HEK293T (cell line): ENCODE results near the gene WFDC5.

Experiments used
- CTCF ChIA-PET: fragments of 350-600 bp; formaldehyde crosslinking; extraction: SDS; loops from one replicate; lab custom pipeline; 2021; ENCODE audit warnings: antibody characterized with exemption, inconsistent platforms; lab: Yijun Ruan, JAX
- POLR2A ChIA-PET: fragments of 350-600 bp; formaldehyde crosslinking; extraction: SDS; loops from one replicate; lab custom pipeline; 2020; ENCODE audit warnings: antibody characterized with exemption, inconsistent platforms; lab: Yijun Ruan, JAX
- DNase-seq: peaks from one replicate; pipeline ENCODE4 v3.0.0; 2012; ENCODE audit warnings: mixed read lengths; ENCODE audit errors: extremely low spot score
- ARNT ChIP-seq: fragments of 450-650 bp; IDR thresholded peaks from 2 replicates; pipeline ENCODE4 v1.6.1; 2017; ENCODE audit warnings: mild to moderate bottlenecking
- BHLHE40 ChIP-seq: fragments of 450-650 bp; IDR thresholded peaks from 2 replicates; pipeline ENCODE4 v1.6.1; 2016; ENCODE audit warnings: mild to moderate bottlenecking, moderate library complexity, borderline replicate concordance
- CTBP1 ChIP-seq: fragments of 450-650 bp; IDR thresholded peaks from 2 replicates; pipeline ENCODE4 v1.6.1; 2016; ENCODE audit warnings: borderline replicate concordance
- ELF4 ChIP-seq: fragments of 450-650 bp; IDR thresholded peaks from 2 replicates; pipeline ENCODE4 v1.6.1; 2017; ENCODE audit warnings: antibody characterized with exemption
- FOXA1 ChIP-seq: fragments of 450-650 bp; IDR thresholded peaks from 2 replicates; pipeline ENCODE4 v1.6.1; 2016; ENCODE audit warnings: mild to moderate bottlenecking
- FOXK2 ChIP-seq: fragments of 450-650 bp; IDR thresholded peaks from 2 replicates; pipeline ENCODE4 v1.6.1; 2016; ENCODE audit warnings: mild to moderate bottlenecking
- FOXM1 ChIP-seq: fragments of 450-650 bp; IDR thresholded peaks from 2 replicates; pipeline ENCODE4 v1.6.1; 2017; ENCODE audit warnings: mild to moderate bottlenecking, borderline replicate concordance
- HDGF ChIP-seq: fragments of 450-650 bp; IDR thresholded peaks from 2 replicates; pipeline ENCODE4 v1.6.1; 2017; ENCODE audit warnings: antibody characterized with exemption, borderline replicate concordance
- L3MBTL2 ChIP-seq: fragments of 450-650 bp; conservative IDR thresholded peaks from 2 replicates; pipeline ENCODE4 v1.6.1; 2016; ENCODE audit warnings: mild to moderate bottlenecking
- LEF1 ChIP-seq: fragments of 450-650 bp; IDR thresholded peaks from 2 replicates; pipeline ENCODE4 v1.6.1; 2017; ENCODE audit warnings: mild to moderate bottlenecking, borderline replicate concordance
- NFRKB ChIP-seq: fragments of 450-650 bp; IDR thresholded peaks from 2 replicates; pipeline ENCODE4 v1.6.1; 2016; ENCODE audit warnings: mild to moderate bottlenecking, moderate library complexity
- SP1 ChIP-seq: fragments of 450-650 bp; IDR thresholded peaks from 2 replicates; pipeline ENCODE4 v1.6.1; 2017
- SUZ12 ChIP-seq: fragments of 450-650 bp; IDR thresholded peaks from 2 replicates; pipeline ENCODE4 v1.6.1; 2016; ENCODE audit warnings: mild to moderate bottlenecking
- TARDBP ChIP-seq: fragments of 450-650 bp; IDR thresholded peaks from 2 replicates; pipeline ENCODE4 v1.6.1; 2016
- ZNF384 ChIP-seq: fragments of 450-650 bp; IDR thresholded peaks from 2 replicates; pipeline ENCODE4 v1.6.1; 2016
- TF ChIP-seq, protein P1 (sequence below): fragments of 450-650 bp; IDR thresholded peaks from 2 replicates; pipeline ENCODE4 v1.6.1; 2016

Gene WFDC5

DNA sequence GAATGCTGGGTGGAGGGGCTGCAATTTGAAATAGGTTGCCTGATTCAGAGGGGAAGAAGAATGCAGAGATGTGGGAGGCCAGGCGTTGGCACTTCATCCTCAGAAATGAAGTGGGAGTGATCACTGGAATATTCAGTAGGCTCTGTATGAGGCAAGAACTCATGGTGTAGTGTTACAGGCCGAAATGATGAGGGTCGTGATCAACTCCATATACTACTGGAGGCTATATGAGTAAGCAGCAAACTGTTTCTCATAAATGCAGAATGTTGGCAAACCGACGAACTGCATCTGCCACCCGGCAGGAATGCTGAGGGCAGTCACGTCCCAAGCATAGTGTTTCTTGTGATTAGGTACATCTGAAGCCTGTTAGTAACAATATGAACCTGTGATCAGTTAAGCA is 26.7 kb downstream of the WFDC5 start:
- CTCF ChIA-PET, result no interaction called here
- TF ChIP-seq ELF4, result no peak
- no peak for TF ChIP-seq SUZ12
- no peak for TF ChIP-seq NFRKB
- no peak for TF ChIP-seq TARDBP
- no peak for TF ChIP-seq FOXA1
- TF ChIP-seq SP1, result no peak
- no peak for TF ChIP-seq ZNF384
- no peak for TF ChIP-seq FOXK2
- TF ChIP-seq FOXM1, result no peak
- TF ChIP-seq BHLHE40, result no peak
- TF ChIP-seq L3MBTL2, result no peak
- TF ChIP-seq, protein P1, sequence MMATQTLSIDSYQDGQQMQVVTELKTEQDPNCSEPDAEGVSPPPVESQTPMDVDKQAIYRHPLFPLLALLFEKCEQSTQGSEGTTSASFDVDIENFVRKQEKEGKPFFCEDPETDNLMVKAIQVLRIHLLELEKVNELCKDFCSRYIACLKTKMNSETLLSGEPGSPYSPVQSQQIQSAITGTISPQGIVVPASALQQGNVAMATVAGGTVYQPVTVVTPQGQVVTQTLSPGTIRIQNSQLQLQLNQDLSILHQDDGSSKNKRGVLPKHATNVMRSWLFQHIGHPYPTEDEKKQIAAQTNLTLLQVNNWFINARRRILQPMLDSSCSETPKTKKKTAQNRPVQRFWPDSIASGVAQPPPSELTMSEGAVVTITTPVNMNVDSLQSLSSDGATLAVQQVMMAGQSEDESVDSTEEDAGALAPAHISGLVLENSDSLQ, result no peak
- POLR2A ChIA-PET, result no interaction called here
- no peak for DNase-seq

DNA sequence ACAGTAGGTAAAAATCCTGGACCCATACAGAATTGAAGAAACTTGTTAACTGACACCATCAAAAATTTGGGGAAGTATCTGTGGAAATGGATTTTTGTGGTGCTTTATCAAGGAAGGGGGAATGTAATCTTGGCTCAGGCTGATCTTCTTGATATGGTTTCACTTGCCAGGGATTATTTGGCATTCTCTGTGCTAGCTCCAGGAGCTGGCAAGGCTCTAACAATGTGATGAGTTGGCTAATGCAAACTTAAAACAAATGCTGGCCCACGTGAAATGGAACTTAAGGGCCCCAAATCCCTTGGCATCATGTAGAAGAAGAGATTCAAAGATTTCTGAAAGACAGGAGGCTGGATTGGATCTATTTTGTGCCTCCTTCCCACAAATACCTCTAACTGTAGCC is 27.2 kb downstream of the WFDC5 start:
- ChIA-PET POLR2A (no interaction called here), CTCF (interaction anchor here (1.2 kb wide), 1 partner anchor 8 kb away, joined by 3 read pairs; no protein-coding TSS in a partner anchor)
- TF ChIP-seq ELF4, result no peak
- TF ChIP-seq ZNF384, result no peak
- TF ChIP-seq CTBP1, result no peak
- TF ChIP-seq ARNT, result no peak
- no peak for TF ChIP-seq FOXM1
- TF ChIP-seq FOXK2, result no peak
- TF ChIP-seq NFRKB, result no peak
- TF ChIP-seq L3MBTL2, result no peak
- TF ChIP-seq SP1, result no peak
- TF ChIP-seq SUZ12, result no peak
- TF ChIP-seq, protein P1, result no peak
- no peak for TF ChIP-seq LEF1
- no peak for TF ChIP-seq TARDBP
- no peak for TF ChIP-seq FOXA1
- TF ChIP-seq HDGF, result no peak
- no peak for TF ChIP-seq BHLHE40
- DNase-seq, result no peak

DNA sequence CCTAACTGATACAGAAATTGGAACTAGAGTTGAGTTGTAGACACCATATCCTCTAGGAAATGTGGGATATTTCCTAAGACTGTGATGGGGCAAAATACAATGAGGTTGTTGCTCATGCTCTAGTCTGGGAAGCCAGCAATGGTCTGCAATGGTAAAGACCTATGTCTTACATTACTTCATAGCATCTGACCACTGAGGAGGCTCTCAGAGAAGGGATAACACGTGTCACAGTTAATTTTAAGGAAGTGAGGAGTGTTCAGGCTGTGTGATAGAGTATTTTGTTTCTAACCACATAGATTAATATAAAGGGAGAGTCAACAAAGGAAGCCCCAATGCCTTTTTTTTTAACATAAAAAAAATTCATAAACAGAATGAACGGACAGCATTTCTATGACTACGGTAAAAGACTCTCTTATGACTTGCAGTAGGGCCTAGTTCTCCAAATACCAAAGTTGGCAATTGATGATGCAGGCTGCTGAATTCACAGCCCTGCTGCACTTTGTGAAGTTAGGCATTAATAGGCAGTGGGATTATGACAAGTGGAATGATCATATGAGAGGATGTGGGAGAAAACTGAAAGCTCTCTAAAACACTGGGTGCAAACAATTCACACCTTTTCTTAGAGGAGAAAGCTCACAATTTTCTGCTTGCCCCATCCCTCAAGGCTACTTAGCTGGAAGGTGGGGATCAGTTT is 27.7 kb downstream of the WFDC5 start:
- CTCF ChIA-PET, result interaction anchor here (1.2 kb wide), 1 partner anchor 9 kb away, joined by 3 read pairs; no protein-coding TSS in a partner anchor
- TF ChIP-seq ELF4 (no peak), HDGF (no peak), NFRKB (no peak), ARNT (no peak), L3MBTL2 (no peak), FOXA1 (no peak), ZNF384 (no peak), SUZ12 (no peak), LEF1 (no peak), TARDBP (no peak)
- DNase-seq, result no peak
- POLR2A ChIA-PET, result no interaction called here

DNA sequence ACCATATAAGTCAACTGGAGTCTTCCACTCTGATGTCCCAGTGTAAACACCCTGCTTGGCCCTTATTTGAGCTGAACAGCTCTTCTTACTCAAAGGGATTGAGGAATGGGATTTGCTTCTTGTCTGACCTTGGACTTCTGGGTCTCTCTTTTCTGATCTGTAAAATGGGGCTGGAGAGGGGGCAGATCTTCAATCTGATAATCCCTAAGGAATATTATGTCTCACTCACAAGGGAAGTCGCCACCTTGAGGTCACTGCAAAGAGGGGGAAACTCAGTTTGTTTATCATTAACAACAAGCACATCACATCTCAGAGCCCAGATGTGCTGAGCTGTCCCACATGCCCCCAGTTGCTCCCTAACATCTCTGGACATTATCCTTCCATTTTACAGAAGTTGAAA is 29.1 kb downstream of the WFDC5 start:
- POLR2A ChIA-PET, result no interaction called here
- DNase-seq, result no peak
- CTCF ChIA-PET, result no interaction called here
- TF ChIP-seq, protein P1, result no peak
- TF ChIP-seq BHLHE40 (no peak), ZNF384 (no peak), FOXK2 (no peak)

DNA sequence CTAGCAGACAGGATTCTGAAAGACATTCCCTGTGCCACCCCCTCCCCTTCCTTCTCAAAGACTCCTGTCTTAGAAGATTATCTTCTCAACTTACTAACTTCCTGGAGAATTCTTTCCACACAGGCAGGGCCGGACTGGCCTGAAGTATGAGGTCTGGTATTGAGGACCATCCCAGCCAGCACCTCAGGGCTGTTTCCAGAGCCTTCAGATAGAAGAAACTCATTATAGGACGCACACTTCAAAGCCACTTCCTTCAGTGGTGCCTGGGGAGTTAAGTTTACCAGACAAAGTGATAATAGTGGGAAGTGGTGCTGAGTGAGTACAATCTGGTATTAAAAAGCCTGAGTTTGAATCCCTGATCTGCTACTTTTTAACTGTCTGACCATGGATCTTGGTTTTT is 29.7 kb downstream of the WFDC5 start:
- CTCF ChIA-PET, result no interaction called here
- POLR2A ChIA-PET, result no interaction called here
- no peak for DNase-seq
- TF ChIP-seq FOXM1 (no peak), SP1 (no peak), HDGF (no peak)

DNA sequence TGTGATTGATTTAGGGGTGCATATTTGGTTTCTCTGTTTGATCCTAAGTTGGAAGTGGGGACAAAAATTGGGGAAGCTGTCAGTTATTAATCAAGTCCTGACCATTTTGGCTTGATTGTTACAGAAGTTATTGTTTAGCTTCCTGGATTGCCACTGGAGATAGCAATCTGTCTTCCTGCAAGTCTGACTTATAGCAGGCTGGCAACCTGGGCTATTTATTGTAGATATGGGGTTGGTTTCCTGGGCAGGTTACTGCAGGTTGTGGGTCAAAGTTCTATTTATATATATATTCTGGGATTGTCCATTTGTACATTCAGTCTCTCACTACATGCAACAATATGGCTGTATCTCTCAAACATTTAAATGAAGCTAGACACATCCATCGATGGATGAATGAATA is 31.8 kb downstream of the WFDC5 start:
- CTCF ChIA-PET, result interaction anchor here (0.5 to 1.1 kb wide), 3 partner anchors 13 to 529 kb away, joined by 3 read pairs; no protein-coding TSS in a partner anchor
- POLR2A ChIA-PET, result no interaction called here
- DNase-seq, result no peak
- TF ChIP-seq BHLHE40, result no peak
- no peak for TF ChIP-seq NFRKB
- no peak for TF ChIP-seq HDGF
- TF ChIP-seq TARDBP, result no peak
- TF ChIP-seq LEF1, result no peak
- no peak for TF ChIP-seq ELF4
- TF ChIP-seq, protein P1, result no peak
- TF ChIP-seq L3MBTL2, result no peak
- TF ChIP-seq FOXK2, result no peak
- TF ChIP-seq CTBP1, result no peak
- TF ChIP-seq SP1, result no peak
- TF ChIP-seq ARNT, result no peak
- no peak for TF ChIP-seq FOXM1
- TF ChIP-seq FOXA1, result no peak
- TF ChIP-seq SUZ12, result no peak
- no peak for TF ChIP-seq ZNF384
